Hematopoietic multipotent progenitor cell treated with erythropoietin and hydrocortisone succinate and interleukin-3 and kit ligand, for 8 days (in vitro differentiated cells): ENCODE measurements around the gene SPR.

Experiments
- DNase-seq: peaks from one replicate; pipeline ENCODE4 v3.0.0-alpha.2; 2015

SPR gene

GRCh38 chr2:72933207-72933606 lies 46.0 kb downstream of the SPR start:
- no peak for DNase-seq

- no peak for DNase-seq
These were observed 46.5 kb downstream of the SPR start for GRCh38 chr2:72933646-72934151.

GRCh38 chr2:72934683-72935610 lies 47.7 kb downstream of the SPR start:
- peak; percentile 60 for DNase-seq

GRCh38 chr2:72935611-72935957 lies 48.4 kb downstream of the SPR start:
- DNase-seq = no peak

GRCh38 chr2:72936660-72937355 lies 49.6 kb downstream of the SPR start:
- no peak for DNase-seq

GRCh38 chr2:72937356-72937669 lies 50.1 kb downstream of the SPR start:
- no peak for DNase-seq

- DNase-seq = no peak
These were observed 51.2 kb downstream of the SPR start for GRCh38 chr2:72938455-72938854.

GRCh38 chr2:72940361-72940760 lies 53.2 kb downstream of the SPR start:
- no peak for DNase-seq

GRCh38 chr2:72940786-72941185 lies 53.6 kb downstream of the SPR start:
- DNase-seq = no peak
